HG02610 (cell line): ENCODE data around the gene AP5B1.
"Not testable (repeated sequence)": the region's sequence is repeated elsewhere in the genome, so short reads cannot be mapped to it uniquely, and the experiment has no call there.

Source experiments
- ATAC-seq: cut with Tn5 transposase; IDR thresholded peaks from one replicate; pipeline ENCODE4 v1.9.1; 2021; ENCODE audit warnings: mild to moderate bottlenecking, moderate library complexity; ENCODE audit not compliant: unreplicated experiment

The AP5B1 gene

GRCh38 chr11:65771589-65772112 lies 9.1 kb downstream of the AP5B1 start:
- ATAC-seq = no peak

- no peak for ATAC-seq
Observed at GRCh38 chr11:65770951-65771567, 9.7 kb downstream of the AP5B1 start.

- not testable (repeated sequence) for ATAC-seq
Observed at GRCh38 chr11:65767806-65768205, 13.0 kb downstream of the AP5B1 start.

GRCh38 chr11:65767406-65767805 lies 13.4 kb downstream of the AP5B1 start:
- ATAC-seq = no peak

GRCh38 chr11:65766535-65766934 lies 14.2 kb downstream of the AP5B1 start:
- ATAC-seq = no peak

- no peak for ATAC-seq
Observed at GRCh38 chr11:65764434-65764833, 16.3 kb downstream of the AP5B1 start.

GRCh38 chr11:65762816-65763215 lies 18.0 kb downstream of the AP5B1 start:
- ATAC-seq = not testable (repeated sequence)

GRCh38 chr11:65762169-65762568 lies 18.6 kb downstream of the AP5B1 start:
- ATAC-seq = not testable (repeated sequence)

- ATAC-seq = no peak
Observed at GRCh38 chr11:65745049-65745448, 35.7 kb downstream of the AP5B1 start.

GRCh38 chr11:65744699-65745042 lies 36.1 kb downstream of the AP5B1 start:
- ATAC-seq = no peak

GRCh38 chr11:65744026-65744698 lies 36.6 kb downstream of the AP5B1 start:
- ATAC-seq = no peak

- no peak for ATAC-seq
Observed at GRCh38 chr11:65743681-65744025, 37.1 kb downstream of the AP5B1 start.

- no peak for ATAC-seq
Observed at GRCh38 chr11:65742353-65742752, 38.4 kb downstream of the AP5B1 start.

GRCh38 chr11:65741185-65741584 lies 39.6 kb downstream of the AP5B1 start:
- no peak for ATAC-seq

GRCh38 chr11:65739022-65739421 lies 41.8 kb downstream of the AP5B1 start:
- no peak for ATAC-seq

- ATAC-seq = no peak
Observed at GRCh38 chr11:65736810-65737209, 44.0 kb downstream of the AP5B1 start.

- ATAC-seq = not testable (repeated sequence)
Observed at GRCh38 chr11:65735111-65735510, 45.7 kb downstream of the AP5B1 start.

GRCh38 chr11:65730461-65730860 lies 50.3 kb downstream of the AP5B1 start:
- ATAC-seq = no peak

GRCh38 chr11:65727865-65728264 lies 52.9 kb downstream of the AP5B1 start:
- no peak for ATAC-seq

- ATAC-seq = no peak
Observed at GRCh38 chr11:65726660-65727059, 54.1 kb downstream of the AP5B1 start.
